ENCODE results near the gene DDX23. TPM values are rescaled to one million over a fixed set of nuclear protein-coding genes. Genes with fewer than 3 reads are reported as not detected.

Gene DDX23
- total RNA-seq, 4 donors from 2014 or later: 56.5 to 74.3 (median 66.9) TPM

DNA sequence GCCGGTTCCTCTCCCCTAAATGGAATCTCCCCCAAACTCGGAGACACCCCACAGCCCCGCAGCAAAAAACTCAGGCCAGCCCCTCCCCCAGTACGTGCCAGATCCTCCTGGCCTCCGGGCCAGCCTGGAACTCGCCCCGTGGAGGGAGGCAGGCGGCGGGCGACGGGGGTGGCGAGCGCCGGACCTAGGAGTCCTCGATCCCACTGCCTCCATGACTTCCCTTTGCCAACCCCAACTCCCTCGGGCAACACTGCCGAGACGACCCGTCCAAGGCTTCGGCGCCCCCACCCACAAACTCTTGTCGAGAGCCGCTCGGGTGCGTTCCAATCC is 63.5 kb downstream of the DDX23 start:
- WGBS, 2 donors: 0 to 4% methylated on average over 15 to 21 of the region's 25 CpGs
- no peak for DNase-seq (ENCODE audit: low spot score in 2 of 2)
- intact Hi-C loops (cut with DNase I; ENCODE audit: low total_unique reads): no loop called here
- peak overlapping the region; percentile 70 for H3K4me3 ChIP-seq (ENCODE audit: low read depth, poor library complexity, severe bottlenecking)
- no peak for TF ChIP-seq POLR2A (IDR thresholded peaks at IDR 0.05)
- TF ChIP-seq, protein P1, sequence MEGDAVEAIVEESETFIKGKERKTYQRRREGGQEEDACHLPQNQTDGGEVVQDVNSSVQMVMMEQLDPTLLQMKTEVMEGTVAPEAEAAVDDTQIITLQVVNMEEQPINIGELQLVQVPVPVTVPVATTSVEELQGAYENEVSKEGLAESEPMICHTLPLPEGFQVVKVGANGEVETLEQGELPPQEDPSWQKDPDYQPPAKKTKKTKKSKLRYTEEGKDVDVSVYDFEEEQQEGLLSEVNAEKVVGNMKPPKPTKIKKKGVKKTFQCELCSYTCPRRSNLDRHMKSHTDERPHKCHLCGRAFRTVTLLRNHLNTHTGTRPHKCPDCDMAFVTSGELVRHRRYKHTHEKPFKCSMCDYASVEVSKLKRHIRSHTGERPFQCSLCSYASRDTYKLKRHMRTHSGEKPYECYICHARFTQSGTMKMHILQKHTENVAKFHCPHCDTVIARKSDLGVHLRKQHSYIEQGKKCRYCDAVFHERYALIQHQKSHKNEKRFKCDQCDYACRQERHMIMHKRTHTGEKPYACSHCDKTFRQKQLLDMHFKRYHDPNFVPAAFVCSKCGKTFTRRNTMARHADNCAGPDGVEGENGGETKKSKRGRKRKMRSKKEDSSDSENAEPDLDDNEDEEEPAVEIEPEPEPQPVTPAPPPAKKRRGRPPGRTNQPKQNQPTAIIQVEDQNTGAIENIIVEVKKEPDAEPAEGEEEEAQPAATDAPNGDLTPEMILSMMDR (IDR thresholded peaks at IDR 0.05): no peak

DNA sequence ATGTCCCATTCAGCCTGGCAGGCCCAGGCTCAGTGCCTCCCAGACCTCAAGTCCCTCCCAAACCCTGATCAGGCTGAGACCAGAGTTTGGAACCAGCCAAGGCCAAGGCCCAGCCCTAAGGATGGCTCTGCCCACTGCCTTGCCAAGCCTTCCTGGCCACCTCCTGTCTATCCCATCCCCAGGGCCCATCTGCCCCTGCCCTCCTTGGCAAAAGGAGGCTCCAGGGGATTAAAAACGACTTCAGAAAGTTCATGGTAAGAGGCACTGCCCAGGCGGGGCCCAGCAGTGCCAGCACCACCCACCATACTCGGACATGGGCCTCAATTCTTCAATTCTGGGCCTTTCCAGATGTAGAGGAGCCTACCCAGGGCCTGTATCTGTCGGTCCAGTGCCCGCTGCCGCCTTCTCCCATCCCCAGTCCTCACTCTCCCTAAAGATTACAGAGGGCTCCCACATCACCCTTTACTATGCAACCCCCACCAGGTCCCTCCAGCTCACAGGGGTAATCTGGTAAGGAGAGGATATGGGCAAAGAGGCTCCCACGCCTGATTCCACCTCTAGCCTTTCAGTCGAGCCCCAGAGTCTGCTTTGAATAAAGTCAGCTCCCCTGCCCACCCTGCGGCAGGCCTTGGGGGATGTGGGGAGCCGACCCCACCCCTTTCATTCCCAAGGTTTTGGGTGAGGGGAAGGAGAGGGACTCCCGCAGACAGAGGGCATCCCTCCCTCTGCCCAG is 64.0 kb downstream of the DDX23 start:
- intact Hi-C loops (cut with DNase I; ENCODE audit: low total_unique reads): no loop called here
- H3K4me3 ChIP-seq (ENCODE audit: low read depth, poor library complexity, severe bottlenecking): peak overlapping the region; percentile 70
- no peak for TF ChIP-seq POLR2A (IDR thresholded peaks at IDR 0.05)
- TF ChIP-seq, protein P1 (IDR thresholded peaks at IDR 0.05): no peak
- WGBS, 2 donors: 9 to 17% methylated on average over 11 of the region's 11 CpGs
- DNase-seq (ENCODE audit: low spot score in 2 of 2): no peak

DNA sequence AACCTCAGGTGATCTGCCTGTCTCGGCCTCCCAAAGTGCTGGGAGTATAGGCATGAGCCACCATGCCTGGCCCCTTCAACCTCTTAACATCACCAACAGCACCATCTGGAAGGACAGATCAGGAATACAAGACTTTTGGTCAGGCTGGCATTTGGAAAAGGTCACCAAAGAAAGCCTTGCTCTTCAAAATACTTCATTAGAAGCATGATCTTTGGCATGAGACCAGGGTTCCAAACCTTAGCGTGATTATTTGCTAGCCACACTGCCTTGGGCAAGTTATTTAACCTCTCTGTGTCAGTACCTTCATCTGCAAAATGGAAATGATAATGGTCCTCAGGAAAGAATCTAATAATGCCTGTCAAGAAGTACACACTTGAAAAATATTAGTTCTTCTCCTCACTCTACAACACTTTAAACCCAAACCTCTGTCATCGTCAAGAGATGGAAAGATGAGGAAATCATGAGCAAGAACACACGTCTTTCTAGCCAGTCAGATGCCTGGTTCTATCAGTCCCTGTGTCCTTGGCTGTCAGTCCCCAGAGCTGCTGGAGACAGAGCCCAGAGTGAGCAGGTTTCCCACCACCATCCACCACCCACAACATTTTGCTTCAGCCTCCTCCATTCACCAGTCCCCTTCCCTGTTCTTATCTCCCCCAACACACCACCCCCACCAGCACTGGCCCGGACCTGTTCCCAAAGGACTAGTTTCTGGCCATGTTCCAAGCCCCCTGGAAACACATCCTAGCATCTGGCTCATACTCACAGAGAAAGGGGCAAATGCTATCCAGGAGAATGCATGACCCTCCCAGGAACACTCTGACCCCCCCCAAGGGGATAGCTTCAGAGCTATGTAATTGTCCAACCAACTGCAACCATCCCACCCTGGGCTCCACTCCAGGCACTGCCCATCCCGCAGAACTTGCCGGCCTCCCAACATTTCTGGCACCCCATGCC is 65.1 kb downstream of the DDX23 start:
- WGBS, 2 donors: 30 to 34% methylated on average over 7 of the region's 7 CpGs
- no peak for DNase-seq (ENCODE audit: low spot score in 2 of 2)

DNA sequence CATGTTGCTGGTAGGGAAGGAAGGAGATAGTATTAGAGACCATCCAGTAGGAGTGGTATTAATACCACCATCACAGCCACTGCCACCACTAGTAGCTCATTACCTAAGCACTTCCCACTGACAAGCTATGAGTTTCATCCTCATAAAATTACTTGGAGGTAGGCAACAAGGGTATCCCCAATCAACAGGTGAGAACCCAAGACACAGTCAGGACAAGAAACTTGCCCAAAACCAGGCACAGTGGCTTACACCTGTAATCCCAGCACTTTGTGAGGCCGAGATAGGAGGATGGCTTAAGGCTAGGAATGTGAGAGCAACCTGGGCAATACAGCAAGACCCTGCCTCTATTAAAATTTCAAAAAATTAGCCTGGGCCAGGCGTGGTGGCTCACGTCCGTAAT is 68.5 kb downstream of the DDX23 start:
- TF ChIP-seq POLR2A (IDR thresholded peaks at IDR 0.05): no peak
- TF ChIP-seq, protein P1 (IDR thresholded peaks at IDR 0.05): no peak
- 93 to 94% methylated on average over 4 of the region's 4 CpGs for WGBS, 2 donors
- intact Hi-C loops (cut with DNase I; ENCODE audit: low total_unique reads): no loop called here
- DNase-seq (ENCODE audit: low spot score in 2 of 2): no peak
- H3K4me3 ChIP-seq (ENCODE audit: low read depth, poor library complexity, severe bottlenecking): no peak overlapping the region

More for the DNA sequence above, 65.1 kb downstream of the DDX23 start:
- intact Hi-C loops (cut with DNase I; ENCODE audit: low total_unique reads): no loop called here
- H3K4me3 ChIP-seq (ENCODE audit: low read depth, poor library complexity, severe bottlenecking): no peak overlapping the region
- no peak for TF ChIP-seq POLR2A (IDR thresholded peaks at IDR 0.05)
- TF ChIP-seq, protein P1 (IDR thresholded peaks at IDR 0.05): no peak

DNA sequence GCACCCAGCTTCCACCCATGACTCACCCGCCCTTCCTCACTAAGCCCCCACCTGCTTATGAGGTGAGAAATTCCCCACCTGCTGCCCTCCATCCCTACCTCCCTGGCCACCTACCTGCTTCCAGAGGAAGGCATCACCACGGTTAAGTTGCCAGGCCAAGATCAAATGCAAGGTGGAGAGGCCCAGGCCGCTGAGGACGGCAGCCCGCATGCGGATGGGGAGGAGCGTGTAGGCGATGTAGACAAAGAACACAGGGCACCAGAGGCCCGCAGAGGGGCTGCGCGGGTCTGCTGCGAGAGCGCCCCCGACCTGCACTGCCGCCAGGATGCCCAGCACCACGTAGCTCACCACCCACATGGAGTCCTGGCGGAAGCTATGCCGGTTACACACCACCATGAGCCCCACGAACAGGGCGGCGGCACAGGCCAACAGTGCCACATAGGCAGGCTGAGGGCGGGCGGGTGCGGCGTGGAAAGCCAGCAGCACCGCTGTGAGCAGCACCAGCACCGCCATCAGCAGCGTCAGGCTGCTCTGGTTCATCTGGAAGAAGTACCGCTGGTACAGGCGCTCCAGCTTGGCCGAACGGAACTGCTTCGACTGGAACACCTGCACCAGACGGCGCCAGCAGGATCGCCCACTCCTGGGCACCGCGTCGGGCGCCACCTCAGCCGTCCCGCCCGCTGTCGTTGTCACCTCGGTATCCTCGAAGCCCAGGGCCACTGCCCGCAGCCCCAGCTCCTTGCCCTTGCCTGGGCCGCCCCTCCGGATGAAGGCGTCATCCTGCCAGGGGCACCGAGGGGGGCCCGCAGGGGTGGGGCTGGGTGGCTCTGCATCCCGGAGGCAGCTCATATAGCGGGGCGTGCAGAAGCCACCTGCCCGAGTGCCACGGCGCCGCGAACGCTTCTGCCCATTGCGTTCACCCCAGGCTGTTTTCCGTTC is 69.2 kb downstream of the DDX23 start:
- intact Hi-C loops (cut with DNase I; ENCODE audit: low total_unique reads): no loop called here
- no peak overlapping the region for H3K4me3 ChIP-seq (ENCODE audit: low read depth, poor library complexity, severe bottlenecking)
- 89 to 91% methylated on average over 55 to 63 of the region's 63 CpGs for WGBS, 2 donors
- DNase-seq (ENCODE audit: low spot score in 2 of 2): no peak
- no peak for TF ChIP-seq POLR2A (IDR thresholded peaks at IDR 0.05)
- TF ChIP-seq, protein P1 (IDR thresholded peaks at IDR 0.05): no peak
